RPMI7951 (cell line): ENCODE data around the gene NFIA. TPM values are rescaled to one million over a fixed set of nuclear protein-coding genes. Genes with fewer than 3 reads are reported as not detected.
A peak's percentile ranks its signal among the peaks of the same experiment; 100 is the strongest.
"Not testable (repeated sequence)": the region's sequence is repeated elsewhere in the genome, so short reads cannot be mapped to it uniquely, and the experiment has no call there.

ENCODE experiments used
- DNase-seq: peaks from one replicate; pipeline ENCODE4 v3.0.0-alpha.2; 2012; ENCODE audit warnings: low read depth
- total RNA-seq: library from RNA; depleted of rRNA; stranded (reverse); fragments of >200 nt; shearing (Covaris generic); gene quantifications from 2 replicates; pipeline ENCODE4 v1.2.3, GENCODE V29; 2014

The NFIA gene
- total RNA-seq, 1 experiment from 2014 or later = 3.0 TPM

- DNase-seq = no peak
Measured at GRCh38 chr1:61271412-61271789, 189.0 kb downstream of the NFIA start.

- DNase-seq = no peak
Measured at GRCh38 chr1:61273167-61273705, 190.9 kb downstream of the NFIA start.

GRCh38 chr1:61273861-61274260 lies 191.5 kb downstream of the NFIA start:
- DNase-seq = no peak

GRCh38 chr1:61274939-61275338 lies 192.6 kb downstream of the NFIA start:
- no peak for DNase-seq

GRCh38 chr1:61276246-61276645 lies 193.9 kb downstream of the NFIA start:
- DNase-seq = no peak

- no peak for DNase-seq
Measured at GRCh38 chr1:61277121-61277690, 194.8 kb downstream of the NFIA start.

- not testable (repeated sequence) for DNase-seq
Measured at GRCh38 chr1:61278503-61278902, 196.1 kb downstream of the NFIA start.

- DNase-seq = no peak
Measured at GRCh38 chr1:61278966-61279365, 196.6 kb downstream of the NFIA start.

- no peak for DNase-seq
Measured at GRCh38 chr1:61279570-61279969, 197.2 kb downstream of the NFIA start.

GRCh38 chr1:61280452-61280851 lies 198.1 kb downstream of the NFIA start:
- no peak for DNase-seq

- no peak for DNase-seq
Measured at GRCh38 chr1:61282387-61282786, 200.0 kb downstream of the NFIA start.

- no peak for DNase-seq
Measured at GRCh38 chr1:61284248-61284854, 202.0 kb downstream of the NFIA start.

GRCh38 chr1:61284936-61285335 lies 202.6 kb downstream of the NFIA start:
- no peak for DNase-seq

GRCh38 chr1:61285371-61285885 lies 203.1 kb downstream of the NFIA start:
- DNase-seq = no peak

GRCh38 chr1:61287014-61287413 lies 204.7 kb downstream of the NFIA start:
- DNase-seq = peak; percentile 36

GRCh38 chr1:61287734-61288133 lies 205.4 kb downstream of the NFIA start:
- peak; percentile 18 for DNase-seq

GRCh38 chr1:61289232-61290098 lies 207.1 kb downstream of the NFIA start:
- DNase-seq = no peak

- no peak for DNase-seq
Measured at GRCh38 chr1:61290525-61290924, 208.2 kb downstream of the NFIA start.

GRCh38 chr1:61293197-61293596 lies 210.8 kb downstream of the NFIA start:
- peak; percentile 19 for DNase-seq

- DNase-seq = no peak
Measured at GRCh38 chr1:61293986-61294504, 211.7 kb downstream of the NFIA start.

- DNase-seq = no peak
Measured at GRCh38 chr1:61294930-61295329, 212.6 kb downstream of the NFIA start.
